Glomerular visceral epithelial cell (primary cell): ENCODE results near the gene RHEBL1.

Experiments used
- DNase-seq: peaks from one replicate; pipeline ENCODE4 v3.0.0-alpha.2; 2016; ENCODE audit errors: extremely low spot score

RHEBL1 gene

GRCh38 chr12:49069507-49070346 is at the start of gene RHEBL1:
TSS of gene RHEBL1 (minus strand) at chr12:49069979. CDS start at chr12:49069785, 194 bp downstream.
- peak; percentile 97 for DNase-seq

- DNase-seq = no peak
Measured at GRCh38 chr12:49111206-49111605, 41.4 kb upstream of the RHEBL1 start.

GRCh38 chr12:49110464-49111155 is 40.8 kb upstream of the RHEBL1 start, which contains the start of gene LMBR1L:
TSS of gene LMBR1L (minus strand) at chr12:49110847. CDS start at chr12:49110555, 292 bp downstream.
- DNase-seq = peak; percentile 98

- no peak for DNase-seq
Measured at GRCh38 chr12:49109641-49110463, 40.1 kb upstream of the RHEBL1 start.

- no peak for DNase-seq
Measured at GRCh38 chr12:49108958-49109404, 39.2 kb upstream of the RHEBL1 start.

- peak; percentile 61 for DNase-seq
Measured at GRCh38 chr12:49105504-49106084, 35.8 kb upstream of the RHEBL1 start.

- DNase-seq = no peak
Measured at GRCh38 chr12:49104822-49105221, 35.0 kb upstream of the RHEBL1 start.

- no peak for DNase-seq
Measured at GRCh38 chr12:49100380-49100779, 30.6 kb upstream of the RHEBL1 start.

- DNase-seq = no peak
Measured at GRCh38 chr12:49098703-49099102, 28.9 kb upstream of the RHEBL1 start.

GRCh38 chr12:49098035-49098451 is 28.3 kb upstream of the RHEBL1 start:
- peak; percentile 48 for DNase-seq

GRCh38 chr12:49097381-49097780 is 27.6 kb upstream of the RHEBL1 start:
- no peak for DNase-seq

- DNase-seq = no peak
Measured at GRCh38 chr12:49094975-49095365, 25.2 kb upstream of the RHEBL1 start.

- no peak for DNase-seq
Measured at GRCh38 chr12:49094160-49094974, 24.6 kb upstream of the RHEBL1 start, which contains the start of gene DHH. TSS of gene DHH (minus strand) at chr12:49094801. CDS start at chr12:49094512, 289 bp downstream.

- no peak for DNase-seq
Measured at GRCh38 chr12:49093792-49094159, 24.0 kb upstream of the RHEBL1 start.

- no peak for DNase-seq
Measured at GRCh38 chr12:49092816-49093406, 23.1 kb upstream of the RHEBL1 start.

- peak; percentile 57 for DNase-seq
Measured at GRCh38 chr12:49092086-49092815, 22.5 kb upstream of the RHEBL1 start.

- no peak for DNase-seq
Measured at GRCh38 chr12:49091836-49092085, 22.0 kb upstream of the RHEBL1 start.

GRCh38 chr12:49091056-49091835 is 21.5 kb upstream of the RHEBL1 start:
- DNase-seq = no peak
